Osteocyte (in vitro differentiated cells): Measurements from ENCODE around the gene STX1A. TPM values are rescaled to one million over a fixed set of nuclear protein-coding genes. Genes with fewer than 3 reads are reported as not detected.

Experiments used
- DNase-seq: peaks from one replicate; pipeline ENCODE4 v3.0.0; 2021; ENCODE audit warnings: mixed read lengths; ENCODE audit not compliant: unreplicated experiment; ENCODE audit errors: extremely low spot score
- H3K27ac Mint-ChIP-seq: one replicate; pipeline ENCODE4 v1.8.0; 2021; ENCODE audit warnings: mild to moderate bottlenecking, mixed read lengths; ENCODE audit not compliant: unreplicated experiment
- H3K27me3 Mint-ChIP-seq: one replicate; pipeline ENCODE4 v1.8.0; 2021; ENCODE audit warnings: mixed read lengths; ENCODE audit not compliant: unreplicated experiment
- H3K36me3 Mint-ChIP-seq: one replicate; pipeline ENCODE4 v1.8.0; 2021; ENCODE audit warnings: mixed read lengths; ENCODE audit not compliant: unreplicated experiment
- H3K4me1 Mint-ChIP-seq: one replicate; pipeline ENCODE4 v1.8.0; 2021; ENCODE audit warnings: mixed read lengths; ENCODE audit not compliant: unreplicated experiment
- H3K4me3 Mint-ChIP-seq: one replicate; pipeline ENCODE4 v1.8.0; 2021; ENCODE audit warnings: mild to moderate bottlenecking, moderate library complexity, mixed read lengths; ENCODE audit not compliant: unreplicated experiment
- H3K9me3 Mint-ChIP-seq: one replicate; pipeline ENCODE4 v1.8.0; 2021; ENCODE audit warnings: mixed read lengths; ENCODE audit not compliant: unreplicated experiment
- CTCF ChIP-seq: fragments of 200-600 bp; sonication (generic); IDR thresholded peaks from 2 replicates; pipeline ENCODE4 v1.5.0; 2021; ENCODE audit warnings: antibody characterized with exemption, mild to moderate bottlenecking, moderate library complexity
- total RNA-seq: library from RNA; stranded (reverse); gene quantifications from 2 replicates; pipeline ENCODE4 v1.2.1, GENCODE V29; 2021

STX1A gene
- total RNA-seq, 1 donor from 2014 or later, result 24.0 TPM

- Mint-ChIP-seq H3K27ac (peak overlapping the region; percentile 83), H3K4me3 (peak overlapping the region; percentile 94), H3K9me3 (no peaks in the 10 kb centered on the region), H3K36me3 (peaks cover 3% of the 10 kb centered on the region), H3K4me1 (peaks cover 38% of the 10 kb centered on the region), H3K27me3 (no peaks in the 10 kb centered on the region)
- DNase-seq, result no peak
- no peak for TF ChIP-seq CTCF
Observed at GRCh38 chr7:73739387-73739767, 19.9 kb upstream of the STX1A start.

- H3K4me1 Mint-ChIP-seq, result peaks cover 38% of the 10 kb centered on the region
- H3K9me3 Mint-ChIP-seq, result no peaks in the 10 kb centered on the region
- peak within 1 kb of the TSS; percentile 94 for H3K4me3 Mint-ChIP-seq
- H3K27me3 Mint-ChIP-seq, result no peaks in the 10 kb centered on the region
- H3K27ac Mint-ChIP-seq, result peak within 1 kb of the TSS; percentile 93
- H3K36me3 Mint-ChIP-seq, result peaks cover 3% of the 10 kb centered on the region
- no peak for TF ChIP-seq CTCF
- peak; percentile 99 for DNase-seq
Observed at GRCh38 chr7:73738612-73739386, 19.3 kb upstream of the STX1A start, which contains the start of gene ABHD11. Gene ABHD11 (minus strand): TSS chr7:73738802. CDS start chr7:73738770, 32 bp downstream.

- Mint-ChIP-seq H3K4me1 (peaks cover 34% of the 10 kb centered on the region), H3K9me3 (no peaks in the 10 kb centered on the region), H3K4me3 (peak overlapping the region; percentile 94), H3K27me3 (no peaks in the 10 kb centered on the region), H3K27ac (peak overlapping the region; percentile 93), H3K36me3 (peaks cover 3% of the 10 kb centered on the region)
- DNase-seq, result no peak
- no peak for TF ChIP-seq CTCF
Observed at GRCh38 chr7:73738220-73738611, 18.7 kb upstream of the STX1A start.

- Mint-ChIP-seq H3K4me1 (peaks cover 28% of the 10 kb centered on the region), H3K9me3 (no peaks in the 10 kb centered on the region), H3K36me3 (peaks cover 3% of the 10 kb centered on the region), H3K27ac (peak overlapping the region; percentile 93), H3K4me3 (peak overlapping the region; percentile 94), H3K27me3 (no peaks in the 10 kb centered on the region)
- no peak for DNase-seq
- no peak for TF ChIP-seq CTCF
Observed at GRCh38 chr7:73737491-73738219, 18.2 kb upstream of the STX1A start.

- H3K27ac Mint-ChIP-seq, result no peak overlapping the region
- peaks cover 23% of the 10 kb centered on the region for H3K4me1 Mint-ChIP-seq
- no peak overlapping the region for H3K4me3 Mint-ChIP-seq
- TF ChIP-seq CTCF, result no peak
- DNase-seq, result no peak
- H3K27me3 Mint-ChIP-seq, result no peaks in the 10 kb centered on the region
- no peaks in the 10 kb centered on the region for H3K9me3 Mint-ChIP-seq
- peaks cover 3% of the 10 kb centered on the region for H3K36me3 Mint-ChIP-seq
Observed at GRCh38 chr7:73736885-73737284, 17.4 kb upstream of the STX1A start.
